COLO668 (cell line): ENCODE data around the gene DUSP9.
"Not testable (repeated sequence)": the region's sequence is repeated elsewhere in the genome, so short reads cannot be mapped to it uniquely, and the experiment has no call there.

ENCODE experiments used
- DNase-seq: peaks from one replicate; lab custom pipeline; 2025; ENCODE audit not compliant: unreplicated experiment; lab: John Stamatoyannopoulos, UW

The DUSP9 gene

DNA sequence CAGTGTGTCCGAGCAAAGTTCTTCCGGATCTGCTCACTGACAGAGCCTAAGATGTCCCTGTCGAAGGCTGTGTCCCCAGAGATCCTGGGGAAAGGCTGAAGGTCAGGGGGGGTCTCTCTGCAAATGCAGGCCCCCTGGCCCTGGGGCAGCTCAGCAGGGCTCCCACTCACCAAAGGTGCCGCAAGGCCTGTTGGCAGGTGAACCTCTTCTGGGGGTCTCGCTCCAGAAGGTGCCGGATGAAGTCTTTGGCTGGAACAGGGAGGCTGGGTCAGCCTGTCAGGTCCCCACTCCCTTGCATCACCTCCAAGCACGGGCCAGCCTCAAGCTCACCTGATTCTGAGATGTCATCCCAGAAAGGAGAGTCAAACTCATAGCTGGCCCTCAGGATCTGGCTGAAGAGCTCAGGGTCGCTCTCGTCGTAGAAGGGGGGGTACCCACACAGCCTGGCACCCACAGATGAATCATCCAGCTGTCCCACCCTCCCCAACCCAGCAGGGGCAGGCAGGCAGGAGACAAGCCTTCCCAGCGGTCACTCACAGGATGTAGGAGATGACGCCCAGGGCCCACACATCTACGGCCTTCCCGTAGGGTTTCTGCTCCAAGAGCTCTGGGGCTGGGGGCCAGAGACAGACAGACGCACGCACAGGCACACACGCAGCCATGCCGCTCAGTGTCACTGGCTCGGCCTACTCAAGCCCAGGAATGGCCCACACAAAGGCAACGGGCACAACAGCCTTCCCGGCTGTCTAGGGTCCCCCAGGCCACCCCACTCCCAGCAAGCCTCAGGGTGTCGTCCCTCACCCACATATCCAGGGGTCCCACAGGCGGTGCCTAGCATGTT is 24.0 kb downstream of the DUSP9 start:
- no peak for DNase-seq

GRCh38 chrX:153671589-153672530 is 24.9 kb downstream of the DUSP9 start:
- DNase-seq: no peak

DNA sequence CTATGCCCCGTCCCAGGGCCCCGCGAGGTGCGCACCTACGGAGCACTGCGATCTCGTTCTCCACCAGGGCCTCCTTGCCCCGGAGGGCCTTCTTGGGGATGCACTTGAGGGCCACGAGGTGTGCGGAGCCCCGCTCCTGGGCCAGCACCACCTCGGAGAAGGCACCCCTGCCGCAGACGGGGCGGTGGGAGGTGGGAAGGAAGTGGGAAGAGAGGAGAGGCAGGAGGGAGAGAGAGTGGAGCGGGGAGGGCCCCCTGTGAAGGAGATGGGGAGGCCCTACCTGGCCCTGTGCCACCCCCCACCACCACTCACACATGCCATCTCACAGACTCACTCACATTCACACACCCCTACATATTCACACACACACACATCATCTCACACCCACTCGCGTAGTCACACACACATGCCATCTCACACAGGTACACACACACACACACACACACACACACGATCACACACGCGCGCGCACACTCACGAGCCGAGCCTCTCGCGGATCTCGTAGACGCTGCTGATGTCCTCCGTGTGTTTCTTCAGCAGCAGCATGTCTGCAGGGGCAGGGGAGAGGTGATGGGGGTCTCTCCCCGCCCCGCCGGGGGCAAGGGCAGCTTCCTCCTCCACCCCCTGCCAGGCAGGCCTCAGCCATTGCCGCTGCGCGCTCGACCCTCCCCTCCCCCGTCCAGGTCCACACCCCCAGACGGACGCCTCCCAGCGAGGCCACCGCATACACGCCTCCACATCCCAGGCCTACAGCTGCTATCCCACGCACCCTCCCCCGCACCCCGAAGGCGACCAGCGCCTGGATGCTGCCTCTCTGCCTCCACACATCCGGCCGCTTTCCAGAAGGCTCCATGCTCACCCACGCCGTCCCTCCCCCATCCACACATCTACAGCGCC is 25.8 kb downstream of the DUSP9 start:
- DNase-seq: no peak

DNA sequence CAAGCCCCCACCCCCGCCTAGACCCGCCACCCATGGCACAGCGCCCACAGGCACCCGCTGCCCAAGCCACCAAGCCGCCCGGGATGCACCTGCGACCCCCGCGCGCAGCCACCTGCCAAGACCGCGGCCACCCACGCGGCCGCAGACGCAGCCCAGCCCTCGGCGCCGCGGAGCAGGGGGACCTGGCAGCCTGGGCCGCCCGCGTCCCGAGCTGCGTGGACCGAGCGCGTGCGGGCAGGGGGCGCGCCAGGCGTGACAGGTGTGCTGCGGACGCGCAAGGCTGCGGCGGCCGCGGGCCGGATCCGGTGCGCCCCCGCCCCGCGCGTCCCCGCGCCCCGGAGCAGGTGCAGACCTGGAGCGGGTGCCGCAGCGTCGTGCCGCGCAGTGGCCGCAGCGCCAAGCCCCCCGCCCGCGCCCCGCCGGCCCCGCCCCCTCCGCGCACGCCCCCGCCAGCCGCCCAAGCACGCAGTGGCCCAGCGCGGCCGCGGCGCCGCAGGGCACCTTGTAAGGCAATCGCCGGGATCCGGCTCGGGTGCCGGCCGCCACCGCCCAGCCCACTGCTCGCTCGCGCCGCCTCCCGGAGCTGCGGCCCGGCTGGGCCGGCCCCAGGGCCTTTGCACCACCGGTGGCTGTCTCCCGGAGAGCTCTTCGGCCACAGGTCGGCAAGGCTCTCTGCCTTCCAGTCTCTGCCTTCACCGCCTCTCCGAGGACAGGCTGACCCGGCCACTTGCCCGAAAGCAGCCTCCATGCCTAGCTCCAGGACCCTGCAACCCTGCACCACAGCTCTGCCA is 26.6 kb downstream of the DUSP9 start, which contains the start of gene PNCK:
Gene PNCK (minus strand): TSS at position 386 of the 791 bp plus-strand sequence. CDS start 737 bp downstream, outside the sequence.
- no peak for DNase-seq

- no peak for DNase-seq
These were observed 27.3 kb downstream of the DUSP9 start for GRCh38 chrX:153674219-153674851.

DNA sequence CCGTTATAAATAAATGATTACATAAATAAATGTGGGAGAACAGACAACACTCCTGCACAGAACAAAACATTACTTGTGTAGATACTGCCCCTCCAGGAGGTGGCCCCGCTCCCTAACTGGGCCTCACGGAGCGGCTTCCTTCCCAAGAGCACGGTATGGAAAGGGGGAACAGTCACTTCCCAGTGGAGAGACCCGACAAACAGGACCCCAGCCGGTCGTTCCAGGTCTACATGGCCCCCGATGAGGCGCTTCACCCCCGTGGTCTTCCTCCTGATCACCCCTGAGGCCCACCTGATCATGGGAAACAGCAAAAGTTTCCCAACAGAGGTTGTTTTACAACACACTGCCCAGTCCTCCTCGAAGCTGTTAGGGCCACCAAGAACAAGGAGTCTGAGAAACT is 34.2 kb downstream of the DUSP9 start:
- no peak for DNase-seq

DNA sequence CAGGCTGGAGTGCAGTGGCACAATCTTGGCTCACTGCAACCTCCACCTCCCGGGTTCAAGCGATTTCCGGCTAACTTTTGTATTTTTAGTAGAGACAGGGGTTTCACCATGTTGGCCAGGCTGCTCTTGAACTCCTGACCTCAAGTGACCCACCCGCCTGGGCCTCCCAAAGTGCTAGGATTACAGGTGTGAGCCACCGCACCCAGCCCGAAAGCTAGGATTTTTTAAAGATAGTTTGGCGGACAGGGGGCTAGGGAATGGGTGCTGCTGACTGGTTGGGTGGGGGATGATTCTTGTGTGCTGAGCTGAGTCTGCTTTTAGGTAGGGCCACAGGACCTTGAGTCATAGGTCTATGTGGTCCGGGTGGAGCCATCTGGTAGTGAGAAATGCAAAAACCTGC is 36.5 kb downstream of the DUSP9 start:
- DNase-seq: not testable (repeated sequence)

- DNase-seq: no peak
These were observed 37.6 kb downstream of the DUSP9 start for GRCh38 chrX:153684467-153685155.

- DNase-seq: no peak
These were observed 38.1 kb downstream of the DUSP9 start for GRCh38 chrX:153685156-153685536.

DNA sequence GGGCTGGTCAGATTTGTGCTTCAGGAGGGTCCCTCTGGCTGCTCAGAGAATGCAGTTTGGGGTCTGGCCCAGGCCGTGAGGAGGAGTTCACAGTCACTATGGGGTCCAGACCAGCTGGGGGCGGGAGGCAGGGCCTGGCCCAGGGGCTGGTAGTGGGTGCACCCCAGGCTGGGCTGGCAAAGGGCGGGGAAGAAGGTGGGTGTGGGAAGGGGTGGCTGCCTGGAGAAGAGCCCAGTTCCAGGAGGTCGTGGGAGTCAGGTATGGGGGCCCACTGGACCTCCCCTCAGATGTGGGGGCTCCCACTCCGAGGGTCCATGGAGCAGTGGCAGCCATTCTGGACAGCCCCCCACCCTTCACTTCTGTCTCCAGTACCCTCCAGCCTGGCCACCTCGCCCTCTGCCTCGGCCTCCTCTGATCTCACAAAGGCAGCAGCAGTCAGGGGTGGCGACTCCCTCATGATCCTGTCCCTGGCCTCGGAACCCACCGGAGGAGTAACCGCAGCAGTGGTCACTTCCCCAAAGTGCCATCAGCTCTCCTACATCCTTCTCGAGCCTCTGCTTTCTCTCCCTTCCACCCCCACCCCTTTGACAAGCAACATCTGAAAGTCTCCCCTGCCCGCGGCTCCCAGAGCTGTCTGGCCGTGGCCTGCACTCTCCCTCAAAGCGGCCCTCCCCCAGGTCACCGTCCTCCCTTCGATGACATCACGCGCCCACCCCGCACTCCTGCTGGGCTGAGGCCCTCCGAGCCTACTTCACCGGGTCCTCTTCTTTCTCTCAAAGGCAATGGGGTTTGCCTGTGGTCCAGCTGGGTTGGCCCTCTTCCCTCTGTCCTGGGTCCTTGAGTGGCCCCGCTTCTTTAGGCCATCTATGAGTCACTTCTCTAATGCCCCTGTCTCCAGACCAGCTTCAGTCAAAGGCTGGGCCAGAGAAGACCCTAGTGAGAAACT is 39.0 kb downstream of the DUSP9 start:
- no peak for DNase-seq

DNA sequence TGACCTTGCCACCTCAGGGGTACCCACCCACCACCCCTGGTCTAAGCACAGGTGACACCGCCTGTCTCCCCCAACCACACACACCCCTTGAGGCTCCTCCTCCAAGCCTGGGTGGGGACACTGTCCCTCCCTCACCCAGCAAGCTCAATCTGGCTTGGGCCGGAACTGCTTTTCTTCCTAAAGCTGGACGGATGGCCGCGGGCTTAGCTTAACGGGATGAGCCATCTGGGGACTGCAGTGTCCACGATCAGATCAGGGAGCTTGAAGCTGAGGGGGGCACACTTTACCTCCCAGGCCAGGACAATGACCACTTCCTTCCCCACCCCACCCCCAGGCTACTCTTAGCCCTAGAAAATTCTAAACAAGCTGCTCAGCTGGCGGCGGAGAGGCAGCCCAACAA is 39.7 kb downstream of the DUSP9 start:
- DNase-seq: peak; percentile 19

- DNase-seq: peak; percentile 71
These were observed 40.4 kb downstream of the DUSP9 start, which contains the start of gene SLC6A8 for GRCh38 chrX:153687121-153688039. Gene SLC6A8, plus strand, starts transcription at chrX:153687926. Its CDS starts 649 bp downstream, at chrX:153688575.

GRCh38 chrX:153688071-153688470 is 41.1 kb downstream of the DUSP9 start:
- peak; percentile 49 for DNase-seq

DNA sequence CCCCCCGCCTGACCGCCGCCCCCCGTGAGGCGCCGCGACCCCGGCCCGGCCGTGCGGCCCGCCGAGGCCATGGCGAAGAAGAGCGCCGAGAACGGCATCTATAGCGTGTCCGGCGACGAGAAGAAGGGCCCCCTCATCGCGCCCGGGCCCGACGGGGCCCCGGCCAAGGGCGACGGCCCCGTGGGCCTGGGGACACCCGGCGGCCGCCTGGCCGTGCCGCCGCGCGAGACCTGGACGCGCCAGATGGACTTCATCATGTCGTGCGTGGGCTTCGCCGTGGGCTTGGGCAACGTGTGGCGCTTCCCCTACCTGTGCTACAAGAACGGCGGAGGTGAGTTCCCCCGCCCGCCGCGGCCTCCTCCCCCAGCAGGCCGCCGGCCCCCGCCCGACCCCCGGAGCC is 41.5 kb downstream of the DUSP9 start:
- peak; percentile 12 for DNase-seq

DNA sequence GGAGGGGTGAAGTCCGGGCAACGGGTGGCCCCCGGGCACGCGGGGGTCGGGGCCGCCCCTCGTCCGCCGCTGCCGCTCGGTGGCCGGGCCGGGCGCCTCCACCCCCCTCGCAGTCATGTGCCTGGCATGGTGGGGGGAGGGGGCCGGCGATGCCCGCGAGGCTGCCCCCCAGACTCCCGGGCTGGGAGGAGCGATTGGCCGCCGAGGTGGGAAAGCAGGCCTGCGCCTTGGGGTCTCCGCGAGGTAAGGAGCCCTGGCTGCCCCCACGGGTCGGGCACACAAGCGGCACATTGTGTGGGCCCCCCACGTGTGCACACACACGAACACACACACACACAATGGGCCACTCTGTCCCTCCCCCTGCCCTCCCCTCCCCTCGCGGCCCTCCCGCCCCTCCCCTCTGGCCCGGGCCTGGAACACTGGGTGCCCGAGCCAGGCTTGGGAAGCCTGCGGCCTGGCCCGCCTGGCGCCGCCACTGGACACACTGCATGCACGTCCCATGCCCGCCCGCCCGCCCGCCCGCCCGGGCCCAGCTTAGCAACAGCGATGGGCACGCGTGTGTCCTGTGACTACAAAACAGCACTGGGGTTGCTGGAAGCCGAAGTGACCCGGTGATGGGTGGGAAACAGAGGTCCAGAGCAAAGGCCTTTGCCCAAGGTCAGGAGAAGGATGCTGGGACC is 42.0 kb downstream of the DUSP9 start:
- DNase-seq: no peak
